Anterior cingulate cortex (tissue), 58 donors: ENCODE data around the gene FXYD6.

Experiments used
- DNase-seq, 58 donors: peaks; one replicate each; lab custom pipeline; 2025; lab: John Stamatoyannopoulos, UW

FXYD6 gene

GRCh38 chr11:117910941-117911655, 34.6 kb upstream of the FXYD6 start:
- no peak for DNase-seq

GRCh38 chr11:117910525-117910924, 34.1 kb upstream of the FXYD6 start:
- no peak for DNase-seq

GRCh38 chr11:117909611-117910382, 33.3 kb upstream of the FXYD6 start:
- DNase-seq = no peak

- no peak for DNase-seq
Measured at GRCh38 chr11:117908959-117909610, 32.6 kb upstream of the FXYD6 start.

- no peak for DNase-seq
Measured at GRCh38 chr11:117908109-117908895, 31.8 kb upstream of the FXYD6 start.

DNA sequence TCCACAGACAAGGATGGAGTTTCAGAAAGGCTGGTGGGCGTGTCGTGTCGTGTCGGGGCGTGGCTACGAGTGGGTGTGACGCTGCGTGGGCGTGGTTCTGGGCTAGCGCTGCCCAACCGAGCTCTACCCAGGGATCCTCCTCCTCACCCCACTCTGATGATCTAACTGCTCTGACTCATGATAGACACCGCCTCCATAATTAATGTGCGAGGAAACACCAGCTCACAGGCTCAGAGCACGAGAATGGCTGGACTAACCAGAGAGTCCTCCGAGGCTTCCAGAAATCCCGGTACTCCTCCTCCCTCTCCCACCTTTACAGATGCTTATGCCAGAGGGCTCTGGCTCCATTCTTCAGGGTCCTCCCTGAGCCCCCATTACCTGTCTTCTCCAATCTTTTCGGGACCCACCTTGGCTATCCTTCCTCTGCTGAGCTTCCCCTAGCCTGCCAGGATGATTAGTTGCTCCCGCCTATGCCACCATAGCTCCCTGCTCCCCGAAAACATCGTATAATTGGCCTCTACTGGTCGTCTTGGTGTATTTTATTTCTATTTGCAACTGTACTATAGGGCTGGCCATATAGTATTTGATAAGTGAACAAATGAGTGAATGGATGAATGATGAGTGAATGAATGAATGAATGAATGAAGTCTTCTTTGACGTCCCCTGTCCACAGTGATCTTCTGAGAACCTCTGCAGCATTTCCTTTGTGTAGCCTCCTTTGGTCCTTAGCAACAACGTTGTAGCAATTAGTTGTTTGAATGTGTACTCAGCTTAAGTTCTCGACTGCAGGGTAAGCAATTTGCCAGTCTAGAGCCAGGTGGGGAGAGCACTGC, 31.0 kb upstream of the FXYD6 start:
- peak in 50 of 58 donors; percentile 11 to 88 (median 69) for DNase-seq

DNA sequence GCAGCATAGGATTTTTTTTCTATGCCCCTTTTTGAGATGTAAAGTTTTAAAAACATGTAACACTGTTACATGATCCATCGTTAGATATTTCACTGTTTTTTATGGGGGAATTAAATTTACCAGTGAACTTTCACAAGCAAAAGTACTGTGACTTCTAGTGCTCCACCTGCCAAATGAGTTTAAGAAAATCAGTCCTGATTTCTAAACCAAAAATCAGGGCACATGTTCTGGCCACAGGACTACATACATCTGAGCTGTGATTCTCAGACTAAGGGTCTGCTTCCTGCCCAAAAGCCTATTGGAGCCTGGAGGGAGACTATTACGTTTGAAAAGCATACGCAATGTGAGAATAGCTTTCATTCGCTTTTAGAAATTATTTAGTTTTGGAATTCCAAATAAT, 30.3 kb upstream of the FXYD6 start:
- no peak for DNase-seq

GRCh38 chr11:117906126-117906525, 29.7 kb upstream of the FXYD6 start:
- DNase-seq = no peak

GRCh38 chr11:117905524-117905923, 29.1 kb upstream of the FXYD6 start:
- DNase-seq = no peak

DNA sequence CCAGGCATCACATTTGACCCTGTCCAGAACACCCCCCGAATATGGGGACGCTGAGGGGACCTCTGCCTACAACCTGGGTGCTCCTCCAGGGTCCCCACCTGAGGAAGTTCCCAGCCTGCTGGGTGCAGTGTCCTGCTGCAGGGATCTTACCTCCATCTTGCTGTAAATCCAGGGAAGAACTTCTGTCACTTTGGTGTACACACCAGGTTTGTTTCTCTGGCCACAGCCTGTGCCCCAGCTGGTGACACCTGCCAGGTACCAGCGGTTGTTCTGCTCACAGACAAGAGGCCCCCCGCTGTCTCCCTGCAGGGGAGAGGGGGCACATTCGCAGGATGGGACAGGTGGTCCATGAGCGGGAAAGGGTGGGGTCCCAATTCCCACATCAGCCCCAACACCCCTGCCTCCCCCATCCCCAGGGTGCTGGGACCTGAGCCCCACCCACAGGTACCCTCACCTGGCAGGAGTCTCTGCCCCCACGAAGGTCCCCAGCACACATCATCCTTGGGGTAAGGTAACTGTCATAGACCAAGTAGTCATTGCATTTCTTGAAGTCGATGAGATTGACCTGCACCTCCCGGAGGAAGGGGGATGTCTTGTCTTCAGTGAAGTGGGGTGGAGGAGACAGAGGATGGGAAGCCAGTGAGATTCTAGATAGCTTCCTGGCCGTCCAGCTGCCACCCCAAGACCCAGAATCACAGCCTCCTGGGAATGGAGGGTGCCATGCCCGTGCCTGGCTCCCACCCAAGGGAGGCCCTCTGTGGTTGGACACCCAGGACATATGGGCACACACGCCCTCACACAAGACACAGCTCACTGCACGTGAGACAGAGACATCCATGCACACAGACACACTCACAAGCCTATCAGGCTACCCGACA, 27.3 kb upstream of the FXYD6 start:
- no peak for DNase-seq

GRCh38 chr11:117902001-117902845, 25.8 kb upstream of the FXYD6 start:
- DNase-seq = no peak

GRCh38 chr11:117901601-117902000, 25.1 kb upstream of the FXYD6 start:
- DNase-seq = no peak

DNA sequence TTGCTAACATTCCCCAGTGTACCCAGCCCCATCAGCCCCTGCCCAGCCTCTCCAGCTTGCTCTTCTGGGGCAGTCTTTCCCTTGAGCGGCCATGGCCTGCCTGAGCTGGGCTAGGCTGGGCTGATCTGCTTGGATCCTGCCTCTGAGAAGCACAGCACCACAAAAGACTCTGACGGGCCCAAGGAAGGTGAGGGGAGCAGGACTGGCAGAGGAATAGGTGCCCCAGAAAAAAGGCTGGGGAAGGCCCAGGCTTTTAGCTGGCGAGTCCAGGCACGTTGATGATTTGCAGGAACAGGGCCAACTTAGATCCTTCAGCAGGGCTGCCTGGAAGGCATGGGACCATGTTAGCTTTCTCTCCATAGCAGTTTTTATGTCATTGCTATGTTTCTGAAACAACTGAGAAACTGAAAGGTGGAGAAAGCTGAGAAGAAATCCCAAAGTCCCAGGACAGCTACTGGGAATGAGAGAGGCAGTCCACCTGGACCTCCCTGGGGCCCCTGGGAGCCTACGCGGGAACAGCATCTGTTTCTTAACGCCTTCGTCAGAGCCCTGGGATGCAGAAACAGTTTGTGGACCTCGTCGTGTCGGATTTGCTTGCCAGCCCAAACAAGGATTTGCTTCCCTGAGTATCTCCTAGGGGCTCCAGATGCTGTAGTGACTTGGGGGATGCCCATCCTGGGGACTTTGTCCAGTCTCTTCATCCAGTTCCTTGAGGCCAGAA, 24.4 kb upstream of the FXYD6 start:
- no peak for DNase-seq

DNA sequence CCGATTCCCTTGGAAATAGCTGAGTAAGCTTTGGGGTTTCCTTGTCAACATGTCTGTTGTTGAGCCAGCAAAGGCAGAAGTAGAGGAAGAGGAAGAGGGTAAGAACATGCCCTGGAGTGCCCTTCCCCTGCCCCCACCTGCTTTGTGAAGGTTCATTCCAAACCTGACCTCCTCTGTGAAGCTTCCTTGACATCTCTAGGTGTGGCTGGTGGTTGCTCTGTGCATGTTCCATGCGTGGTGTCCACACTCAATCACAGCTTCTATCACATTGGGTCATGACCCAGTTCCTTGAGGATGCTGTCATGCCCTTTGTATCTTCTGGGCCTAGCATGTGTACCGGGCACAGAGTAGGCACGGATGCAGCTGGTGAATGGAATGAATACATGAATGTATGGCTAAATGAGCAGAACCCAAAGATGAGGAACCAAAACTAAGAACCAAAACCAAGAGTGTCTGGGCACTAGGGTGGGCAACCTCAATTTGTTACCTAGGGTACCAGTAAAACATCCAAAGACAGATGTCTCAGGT, 23.7 kb upstream of the FXYD6 start:
- DNase-seq = no peak

DNA sequence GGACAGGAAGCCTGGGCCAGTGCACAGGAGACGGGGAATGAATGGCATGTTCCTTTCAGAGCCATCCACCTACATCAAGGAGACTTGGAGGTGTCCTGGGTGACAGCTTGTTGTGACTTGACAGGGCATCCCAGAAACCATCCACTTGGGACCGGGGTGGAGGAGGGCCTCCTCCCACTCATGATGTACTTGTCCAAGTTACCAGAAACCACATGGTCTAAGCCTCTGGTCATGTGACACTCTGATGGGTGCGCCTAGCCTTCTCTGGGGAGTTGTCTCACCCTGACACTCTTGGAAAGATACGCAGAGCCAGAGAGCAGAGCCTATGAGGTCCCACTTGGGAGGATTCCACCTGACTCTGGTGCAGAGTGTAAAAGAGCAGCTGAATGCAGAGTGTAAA, 21.6 kb upstream of the FXYD6 start:
- no peak for DNase-seq

DNA sequence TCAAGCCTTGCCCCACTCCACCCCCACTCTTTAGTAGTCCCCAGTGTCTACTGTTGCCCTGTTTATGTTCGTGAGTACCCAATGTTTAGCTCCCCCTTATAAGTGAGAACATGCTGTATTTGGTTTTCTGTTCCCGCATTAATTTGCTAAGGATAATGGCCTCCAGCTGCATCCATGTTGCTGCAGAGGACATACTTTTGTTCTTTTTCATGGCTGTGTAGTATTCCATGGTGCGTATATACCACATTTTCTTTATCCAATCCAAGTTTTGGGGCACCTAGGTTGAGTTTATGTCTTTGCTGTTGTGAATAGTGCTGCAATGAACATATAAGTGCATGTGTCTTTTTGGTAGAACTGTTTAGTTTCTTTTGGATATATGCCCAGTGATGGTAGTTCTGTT, 16.2 kb upstream of the FXYD6 start:
- no peak for DNase-seq

DNA sequence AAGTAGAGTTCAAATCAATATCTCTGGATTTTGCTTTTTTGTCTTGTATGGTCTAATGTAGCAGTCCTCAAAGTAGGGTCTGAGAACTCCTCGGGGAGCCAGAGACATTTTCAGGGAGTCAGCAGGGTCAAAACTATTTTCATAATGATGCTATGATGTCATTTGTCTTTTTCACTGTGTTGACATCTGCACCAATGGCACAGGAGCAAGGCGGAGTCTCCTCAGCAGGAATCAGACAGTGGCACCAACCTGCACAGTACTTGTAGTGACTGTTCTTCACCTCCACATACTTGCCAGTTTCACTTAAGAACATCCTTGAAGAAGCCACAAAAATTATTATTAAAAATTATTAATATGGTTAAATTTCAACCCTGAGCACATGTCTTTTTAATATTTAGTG, 14.9 kb upstream of the FXYD6 start:
- DNase-seq = no peak
